Neutrophil (primary cell): ENCODE results near the gene CLDN20.

Experiments
- H3K27ac ChIP-seq: fragments of 200-600 bp; sonication (generic); 2 replicates; pipeline ENCODE4 v1.5.1; 2016; ENCODE audit warnings: mild to moderate bottlenecking, moderate library complexity
- H3K27me3 ChIP-seq: fragments of 200-600 bp; sonication (generic); 2 replicates; pipeline ENCODE4 v1.6.0; 2016; ENCODE audit warnings: mild to moderate bottlenecking
- H3K36me3 ChIP-seq: fragments of 200-600 bp; sonication (generic); 2 replicates; pipeline ENCODE4 v1.5.1; 2017
- H3K4me1 ChIP-seq, 2 experiments: fragments of 200-600 bp in 1 of 2; sonication (generic) in 1 of 2; 1 replicate in 1 of 2; 2 replicates in 1 of 2; pipeline versions ENCODE4 v1.5.1 to v1.6.1; 2013 to 2016; ENCODE audit warnings: low read depth in 1 of 2, low read length in 1 of 2, mild to moderate bottlenecking in 1 of 2, moderate library complexity in 1 of 2; ENCODE audit not compliant: control insufficient read depth in 1 of 2, insufficient read depth in 1 of 2
- H3K4me3 ChIP-seq, 2 experiments: fragments of 200-600 bp in 1 of 2; sonication (generic) in 1 of 2; 1 replicate in 1 of 2; 2 replicates in 1 of 2; pipeline ENCODE4 v1.5.1; 2013 to 2016; ENCODE audit warnings: low read depth in 1 of 2, low read length in 1 of 2, mild to moderate bottlenecking in 1 of 2, moderate library complexity in 1 of 2
- H3K9me3 ChIP-seq: fragments of 200-600 bp; sonication (generic); 2 replicates; pipeline ENCODE4 v1.5.1; 2016
- CTCF ChIP-seq: fragments of 200-600 bp; sonication (generic); IDR thresholded peaks from 2 replicates; pipeline ENCODE4 v1.5.1; 2016; ENCODE audit warnings: antibody characterized with exemption

CLDN20 gene

GRCh38 chr6:155237613-155238012, 26.2 kb upstream of the CLDN20 start:
- Histone ChIP-seq H3K9me3 (no peaks in the 10 kb centered on the region), H3K4me1 (no peaks in the 10 kb centered on the region), H3K27ac (no peak overlapping the region)

GRCh38 chr6:155240905-155241600, 22.8 kb upstream of the CLDN20 start:
- no peak overlapping the region for H3K27ac ChIP-seq
- H3K9me3 ChIP-seq = no peaks in the 10 kb centered on the region
- H3K4me1 ChIP-seq = no peaks in the 10 kb centered on the region
- no peak overlapping the region for H3K4me3 ChIP-seq
- TF ChIP-seq CTCF = no peak
- no peaks in the 10 kb centered on the region for H3K27me3 ChIP-seq
- no peaks in the 10 kb centered on the region for H3K36me3 ChIP-seq

More at GRCh38 chr6:155237613-155238012, 26.2 kb upstream of the CLDN20 start:
- Histone ChIP-seq H3K36me3 (no peaks in the 10 kb centered on the region), H3K27me3 (no peaks in the 10 kb centered on the region), H3K4me3 (no peak overlapping the region)
- no peak for TF ChIP-seq CTCF

- TF ChIP-seq CTCF = no peak
- Histone ChIP-seq H3K9me3 (no peaks in the 10 kb centered on the region), H3K36me3 (no peaks in the 10 kb centered on the region)
Observed at GRCh38 chr6:155241966-155242365, 21.8 kb upstream of the CLDN20 start.

GRCh38 chr6:155244434-155244833, 19.4 kb upstream of the CLDN20 start:
- Histone ChIP-seq H3K27me3 (no peaks in the 10 kb centered on the region), H3K9me3 (no peaks in the 10 kb centered on the region), H3K36me3 (no peaks in the 10 kb centered on the region), H3K4me3 (no peak overlapping the region), H3K4me1 (no peaks in the 10 kb centered on the region), H3K27ac (no peak overlapping the region)
- no peak for TF ChIP-seq CTCF

More at GRCh38 chr6:155241966-155242365, 21.8 kb upstream of the CLDN20 start:
- Histone ChIP-seq H3K4me3 (no peak overlapping the region), H3K27ac (no peak overlapping the region), H3K4me1 (no peaks in the 10 kb centered on the region), H3K27me3 (no peaks in the 10 kb centered on the region)

GRCh38 chr6:155245193-155245592, 18.6 kb upstream of the CLDN20 start:
- Histone ChIP-seq H3K9me3 (no peaks in the 10 kb centered on the region), H3K27ac (no peak overlapping the region), H3K4me3 (no peak overlapping the region), H3K27me3 (no peaks in the 10 kb centered on the region), H3K36me3 (no peaks in the 10 kb centered on the region), H3K4me1 (no peaks in the 10 kb centered on the region)
- no peak for TF ChIP-seq CTCF
